Endothelial cell of umbilical vein (primary cell): Measurements from ENCODE around the gene OR2A5. TPM values are rescaled to one million over a fixed set of nuclear protein-coding genes. Genes with fewer than 3 reads are reported as not detected.

Experiments
- BruUV-seq: library from RNA; stranded (reverse); fragments of 400-500 nt; replicated peaks from 2 replicates; lab custom pipeline; 2021; lab: Mats Ljungman, UMichigan
- CTCF ChIA-PET: fragments of 300-600, 350-600 bp; sonication (Branson Sonifier 250); formaldehyde crosslinking; loops from one replicate; lab custom pipeline; 2021; ENCODE audit warnings: antibody characterized with exemption, inconsistent platforms; lab: Charles Lee
- POLR2A ChIA-PET: fragments of 300-600, 350-600 bp; sonication (Branson Sonifier 250); formaldehyde crosslinking; loops from one replicate; lab custom pipeline; 2021; ENCODE audit warnings: antibody characterized with exemption, inconsistent platforms; lab: Charles Lee
- DNase-seq: peaks from one replicate; pipeline ENCODE4 v3.0.0-alpha.2; 2011; ENCODE audit warnings: low read depth, low spot score
- FAIRE-seq: peaks from 2 replicates; lab custom pipeline; 2011; peaks lifted over from hg19 to GRCh38; lab: Jason Lieb, UNC
- H2AFZ ChIP-seq: 2 replicates; pipeline ENCODE4 v1.6.0; 2012; ENCODE audit warnings: low read depth, low read length, control low read depth, inconsistent platforms
- H3K27ac ChIP-seq: 2 replicates; pipeline ENCODE4 v1.5.1; 2011; ENCODE audit warnings: low read depth, mild to moderate bottlenecking, control low read depth, low read length, moderate library complexity; ENCODE audit not compliant: insufficient read depth
- H3K27me3 ChIP-seq, 2 experiments: 2 replicates each; pipeline versions ENCODE4 v1.6.0 to v1.6.1; 2011; ENCODE audit warnings: low read length in 2 of 2, mixed read lengths in 1 of 2; ENCODE audit not compliant: control insufficient read depth in 2 of 2, insufficient read depth in 2 of 2
- H3K36me3 ChIP-seq, 2 experiments: 2 replicates in 1 of 2; 3 replicates in 1 of 2; pipeline ENCODE4 v1.5.1; 2011; ENCODE audit warnings: low read length in 2 of 2, mild to moderate bottlenecking in 1 of 2, moderate library complexity in 1 of 2; ENCODE audit not compliant: control insufficient read depth in 2 of 2, insufficient read depth in 2 of 2; ENCODE audit errors: extremely low read depth in 1 of 2
- H3K4me1 ChIP-seq: 3 replicates; pipeline ENCODE4 v1.5.1; 2011; ENCODE audit warnings: mild to moderate bottlenecking, low read length; ENCODE audit not compliant: control insufficient read depth, insufficient read depth; ENCODE audit errors: extremely low read depth
- H3K4me2 ChIP-seq: 2 replicates; pipeline ENCODE4 v1.6.1; 2011; ENCODE audit warnings: low read length, control low read depth, mixed read lengths; ENCODE audit not compliant: insufficient read depth
- H3K4me3 ChIP-seq, 3 experiments: fragments of 200-600 bp in 1 of 3; sonication (generic), shearing (Covaris generic) in 1 of 3; replicated peaks in 1 of 3; 2 replicates each; pipeline ENCODE4 v1.5.1; 2011 to 2016; ENCODE audit warnings: control low read depth in 3 of 3, low read length in 3 of 3, mild to moderate bottlenecking in 2 of 3, inconsistent platforms in 1 of 3, low read depth in 1 of 3, moderate library complexity in 1 of 3; ENCODE audit not compliant: insufficient read depth in 1 of 3
- H3K79me2 ChIP-seq: 2 replicates; pipeline ENCODE4 v1.6.0; 2012; ENCODE audit warnings: low read length, inconsistent platforms; ENCODE audit not compliant: control insufficient read depth, insufficient read depth
- H3K9ac ChIP-seq: replicated peaks from 2 replicates; pipeline ENCODE3; 2011; ENCODE audit warnings: low read length, control low read depth; ENCODE audit not compliant: insufficient read depth; ENCODE audit errors: extremely low read depth
- H3K9me1 ChIP-seq: replicated peaks from 3 replicates; pipeline ENCODE4 v1.6.0; 2011; ENCODE audit warnings: mild to moderate bottlenecking, low read length; ENCODE audit not compliant: control insufficient read depth, insufficient read depth; ENCODE audit errors: extremely low read depth
- H3K9me3 ChIP-seq: replicated peaks from 2 replicates; pipeline ENCODE4 v1.5.1; 2012; ENCODE audit warnings: low read length, inconsistent platforms; ENCODE audit not compliant: control insufficient read depth, insufficient read depth
- H4K20me1 ChIP-seq: replicated peaks from 2 replicates; pipeline ENCODE3; 2011; ENCODE audit warnings: mild to moderate bottlenecking, low read length; ENCODE audit not compliant: control insufficient read depth, insufficient read depth; ENCODE audit errors: extremely low read depth
- CTCF ChIP-seq, 2 donors: IDR thresholded peaks; 1 replicate in 1 of 2; 2 replicates in 1 of 2; pipeline ENCODE4 v1.5.1; 2011; ENCODE audit warnings: low read length in 2 of 2, mild to moderate bottlenecking in 2 of 2, moderate library complexity in 2 of 2, control low read depth in 1 of 2, inconsistent platforms in 1 of 2, low read depth in 1 of 2; ENCODE audit not compliant: insufficient read depth in 1 of 2; ENCODE audit errors: extremely low read depth in 1 of 2
- EZH2 ChIP-seq: IDR thresholded peaks from 2 replicates; pipeline ENCODE4 v1.6.1; 2012; ENCODE audit warnings: borderline replicate concordance, low read depth, mild to moderate bottlenecking, moderate library complexity, low read length, inconsistent platforms; ENCODE audit not compliant: severe bottlenecking
- FOS ChIP-seq: IDR thresholded peaks from 2 replicates; pipeline ENCODE4 v1.6.1; 2011; ENCODE audit warnings: mild to moderate bottlenecking, low read length, moderate library complexity, borderline replicate concordance; ENCODE audit not compliant: insufficient read depth
- GATA2 ChIP-seq: IDR thresholded peaks from 2 replicates; pipeline ENCODE4 v1.7.0; 2011; ENCODE audit warnings: low read depth, mild to moderate bottlenecking, moderate library complexity, mixed read lengths, low read length; ENCODE audit not compliant: insufficient read length, insufficient read depth
- JUN ChIP-seq: IDR thresholded peaks from 2 replicates; pipeline ENCODE4 v1.6.1; 2011; ENCODE audit warnings: borderline replicate concordance, low read depth; ENCODE audit not compliant: insufficient read length, insufficient read depth
- MYC ChIP-seq: IDR thresholded peaks from one replicate; pipeline ENCODE4 v1.6.1; 2011; ENCODE audit warnings: mild to moderate bottlenecking, low read depth, low read length
- POLR2A ChIP-seq: IDR thresholded peaks from 2 replicates; pipeline ENCODE4 v1.6.1; 2012; ENCODE audit warnings: low read depth, mild to moderate bottlenecking, control low read depth, low read length
- POLR2AphosphoS5 ChIP-seq: IDR thresholded peaks from 2 replicates; pipeline ENCODE4 v1.6.1; 2012; ENCODE audit warnings: low read depth, mild to moderate bottlenecking, control low read depth, low read length, moderate library complexity; ENCODE audit not compliant: insufficient read depth
- dilution Hi-C: fragments of 300-500 bp; cut with MboI; formaldehyde crosslinking; loops from one replicate; pipeline ENCODE4 v1.15.0; 2019; ENCODE audit warnings: low sequenced_read_pairs; ENCODE audit not compliant: extremely low pct_ligation_motif_present
- intact Hi-C: fragments of 100-400 bp; cut with micrococcal nuclease; formaldehyde crosslinking; loops from one replicate; pipeline ENCODE4 v1.10.0; 2022
- polyA plus RNA-seq, 4 experiments: library from polyadenylated mRNA; depleted of rRNA in 3 of 4; stranded (reverse) in 3 of 4; unstranded in 1 of 4; fragments of >200 nt; gene quantifications; 2 replicates each; pipeline versions ENCODE4 v1.2.1 to v1.2.3, GENCODE V29; 2011 to 2012; ENCODE audit warnings: missing spikeins in 1 of 4
- total RNA-seq: library from RNA; stranded (reverse); gene quantifications from 2 replicates; pipeline ENCODE4 v1.2.3, GENCODE V29; 2021
- TF ChIP-seq, protein P1 (sequence below): IDR thresholded peaks from 2 replicates; pipeline ENCODE4 v1.6.1; 2011; ENCODE audit not compliant: insufficient read depth, insufficient read length

OR2A5 gene
- total and polyA plus RNA-seq, 2 donors (not counting 3 experiments of a cell fraction or from before 2014, with no cell fraction given) = not detected

GRCh38 chr7:144001543-144001942 is 47.2 kb upstream of the OR2A5 start:
- no peaks in the 10 kb centered on the region for H3K9me1 ChIP-seq
- H2AFZ ChIP-seq = no peak overlapping the region
- no peaks in the 10 kb centered on the region for H3K9me3 ChIP-seq
- no peaks in the 10 kb centered on the region for H3K79me2 ChIP-seq
- H3K36me3 ChIP-seq = no peaks in the 10 kb centered on the region
- H3K4me2 ChIP-seq = no peak overlapping the region
- no TSS peak for BruUV-seq
- no peak for FAIRE-seq
- ChIA-PET CTCF (interaction anchor here (0.7 to 1.6 kb wide), 2 partner anchors 126 to 265 kb away, joined by 3 read pairs; no protein-coding TSS in a partner anchor), POLR2A (no interaction called here)
- H3K9ac ChIP-seq = no peak overlapping the region
- no peak overlapping the region for H3K4me3 ChIP-seq
- TF ChIP-seq CTCF (IDR thresholded peaks at IDR 0.05; ENCODE audit: extremely low read depth in 1 of 2, insufficient read depth in 1 of 2, low read depth in 1 of 2, low read length in 2 of 2) (no peak), JUN (no peak), EZH2 (no peak), FOS (no peak), MYC (no peak), POLR2A (no peak), GATA2 (no peak), POLR2AphosphoS5 (no peak)
- TF ChIP-seq, protein P1, sequence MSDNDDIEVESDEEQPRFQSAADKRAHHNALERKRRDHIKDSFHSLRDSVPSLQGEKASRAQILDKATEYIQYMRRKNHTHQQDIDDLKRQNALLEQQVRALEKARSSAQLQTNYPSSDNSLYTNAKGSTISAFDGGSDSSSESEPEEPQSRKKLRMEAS = no peak
- peaks cover 2 to 7% of the 10 kb centered on the region in 2 experiments for H3K27me3 ChIP-seq
- H3K27ac ChIP-seq = no peak overlapping the region
- H4K20me1 ChIP-seq = no peaks in the 10 kb centered on the region
- DNase-seq = no peak
- H3K4me1 ChIP-seq = no peaks in the 10 kb centered on the region
- dilution Hi-C loops = no loop called here
- intact Hi-C loops = no loop called here
